ENCODE results near the gene ARHGDIB.
A peak's percentile ranks its signal among the peaks of the same experiment; 100 is the strongest.

The ARHGDIB gene

DNA sequence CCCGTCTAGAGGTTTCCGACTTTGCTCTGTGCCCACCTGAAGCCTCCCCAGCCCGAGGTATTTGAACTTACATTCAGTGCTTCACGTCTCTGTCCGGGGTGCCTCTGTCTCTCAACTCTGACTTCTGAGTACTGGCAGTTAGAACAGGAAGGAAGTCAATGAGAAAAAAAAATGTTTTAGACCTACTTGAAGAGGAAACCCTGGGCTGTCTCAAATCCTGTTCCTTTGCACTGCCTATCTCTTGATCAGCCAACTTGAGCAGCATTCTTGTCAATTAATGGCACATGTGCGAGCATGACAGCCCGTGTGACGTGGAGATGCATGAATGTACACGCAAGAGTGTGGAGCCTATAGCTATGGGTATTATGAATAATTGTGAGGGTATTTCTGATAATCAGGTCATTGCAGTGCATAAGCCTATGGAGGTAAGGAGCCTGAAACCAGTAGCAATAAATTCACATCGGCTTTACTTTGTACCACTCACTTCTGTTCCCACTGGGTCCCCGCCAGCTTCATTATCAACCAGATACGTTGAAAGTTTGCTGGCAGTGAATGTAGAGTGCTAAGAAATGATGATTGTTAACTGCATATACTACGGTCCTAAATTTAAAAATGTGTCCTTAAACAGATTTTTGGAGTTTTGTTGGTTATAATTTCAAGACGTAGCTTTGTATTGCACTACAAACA is at the start of gene ARHGDIB:
Gene ARHGDIB, minus strand, starts transcription at position 136 of the 687 bp plus-strand sequence. CDS start 10,889 bp downstream, outside the sequence.
- Histone ChIP-seq H3K9me3 (ENCODE audit: insufficient read depth, low read depth, low read length) (no peaks in the 10 kb centered on the region), H3K4me1 (ENCODE audit: insufficient read depth, low read length) (no peaks in the 10 kb centered on the region), H3K36me3 (ENCODE audit: insufficient read depth, low read depth, low read length) (no peaks in the 10 kb centered on the region), H3K27me3 (ENCODE audit: insufficient read depth, low read length) (no peaks in the 10 kb centered on the region), H3K27ac (ENCODE audit: low read length) (no peak within 1 kb of the TSS), H3K4me3 (ENCODE audit: low read length) (no peak within 1 kb of the TSS), H3K9ac (ENCODE audit: low read depth, low read length) (no peak within 1 kb of the TSS)

DNA sequence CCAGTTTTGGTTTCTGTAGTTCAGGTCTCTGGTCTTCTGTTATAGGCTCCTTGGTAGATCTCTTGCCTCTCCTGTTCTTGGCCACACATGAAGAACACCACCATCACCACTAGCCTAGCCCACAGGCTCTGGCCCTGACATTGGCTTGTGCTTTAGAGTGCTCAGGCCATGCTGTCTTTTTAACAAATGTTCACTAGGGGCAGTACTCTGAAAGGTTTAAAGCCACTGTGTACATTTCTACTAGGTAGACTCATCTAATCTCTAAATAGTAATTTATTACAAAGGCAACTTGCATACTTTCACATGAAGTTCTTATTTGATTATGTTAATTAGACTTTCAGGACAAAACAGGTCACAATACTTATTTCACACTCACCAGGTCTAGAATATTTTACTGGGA is 49.8 kb upstream of the ARHGDIB start:
- Histone ChIP-seq H3K9me3 (ENCODE audit: insufficient read depth, low read depth, low read length) (no peaks in the 10 kb centered on the region), H3K9ac (ENCODE audit: low read depth, low read length) (no peak overlapping the region), H3K27ac (ENCODE audit: low read length) (no peak overlapping the region), H3K27me3 (ENCODE audit: insufficient read depth, low read length) (no peaks in the 10 kb centered on the region), H3K4me1 (ENCODE audit: insufficient read depth, low read length) (no peaks in the 10 kb centered on the region), H3K4me3 (ENCODE audit: low read length) (no peak overlapping the region), H3K36me3 (ENCODE audit: insufficient read depth, low read depth, low read length) (no peaks in the 10 kb centered on the region)

DNA sequence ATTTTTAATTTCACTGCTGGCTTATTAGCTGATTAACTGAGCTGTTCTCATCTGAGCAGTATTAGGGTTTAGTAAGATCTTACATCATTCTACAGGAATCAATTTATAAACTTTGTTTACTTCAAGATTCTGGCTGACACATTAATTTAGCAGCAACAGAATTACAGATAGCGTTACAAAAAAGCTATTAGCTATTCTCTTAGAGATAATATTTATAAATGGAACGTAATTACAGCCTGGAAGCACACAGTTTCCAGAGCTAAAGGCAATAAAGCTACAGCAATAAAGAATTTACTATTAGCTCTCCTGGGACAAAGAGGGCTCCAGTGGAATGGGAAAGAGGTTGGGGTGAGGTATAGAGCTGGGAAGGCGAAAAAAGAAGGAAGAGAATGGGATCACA is 46.1 kb upstream of the ARHGDIB start:
- Histone ChIP-seq H3K9me3 (ENCODE audit: insufficient read depth, low read depth, low read length) (no peaks in the 10 kb centered on the region), H3K9ac (ENCODE audit: low read depth, low read length) (no peak overlapping the region), H3K36me3 (ENCODE audit: insufficient read depth, low read depth, low read length) (no peaks in the 10 kb centered on the region), H3K27ac (ENCODE audit: low read length) (no peak overlapping the region), H3K4me1 (ENCODE audit: insufficient read depth, low read length) (no peaks in the 10 kb centered on the region), H3K4me3 (ENCODE audit: low read length) (no peak overlapping the region), H3K27me3 (ENCODE audit: insufficient read depth, low read length) (no peaks in the 10 kb centered on the region)

DNA sequence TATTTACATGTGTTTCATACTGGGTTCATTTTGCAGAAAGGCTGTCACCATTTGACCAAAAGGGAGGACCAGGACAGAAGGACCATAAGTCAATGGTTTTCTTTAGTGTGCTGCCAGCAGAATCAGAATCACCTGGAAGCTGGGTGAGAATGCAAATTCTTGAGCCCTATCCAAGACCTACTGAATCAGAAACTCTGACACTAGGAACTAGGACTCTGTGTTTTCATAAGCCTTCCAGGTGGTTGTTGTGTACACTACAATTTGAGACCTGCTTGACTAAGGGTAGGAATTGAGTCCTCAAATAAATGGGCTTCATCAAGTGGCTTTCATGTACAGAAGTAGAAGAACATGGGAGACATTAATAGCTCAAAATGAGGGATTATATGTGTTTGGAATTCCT is 43.7 kb upstream of the ARHGDIB start:
- H3K4me1 ChIP-seq (ENCODE audit: insufficient read depth, low read length) = 0 out of 2 replicates have a peak, but pooled peaks cover 5% of the 10 kb centered on the region
- H3K9me3 ChIP-seq (ENCODE audit: insufficient read depth, low read depth, low read length) = no peaks in the 10 kb centered on the region
- no peaks in the 10 kb centered on the region for H3K36me3 ChIP-seq (ENCODE audit: insufficient read depth, low read depth, low read length)
- no peak overlapping the region for H3K4me3 ChIP-seq (ENCODE audit: low read length)
- no peak overlapping the region for H3K9ac ChIP-seq (ENCODE audit: low read depth, low read length)
- H3K27ac ChIP-seq (ENCODE audit: low read length) = no peak overlapping the region
- H3K27me3 ChIP-seq (ENCODE audit: insufficient read depth, low read length) = no peaks in the 10 kb centered on the region

DNA sequence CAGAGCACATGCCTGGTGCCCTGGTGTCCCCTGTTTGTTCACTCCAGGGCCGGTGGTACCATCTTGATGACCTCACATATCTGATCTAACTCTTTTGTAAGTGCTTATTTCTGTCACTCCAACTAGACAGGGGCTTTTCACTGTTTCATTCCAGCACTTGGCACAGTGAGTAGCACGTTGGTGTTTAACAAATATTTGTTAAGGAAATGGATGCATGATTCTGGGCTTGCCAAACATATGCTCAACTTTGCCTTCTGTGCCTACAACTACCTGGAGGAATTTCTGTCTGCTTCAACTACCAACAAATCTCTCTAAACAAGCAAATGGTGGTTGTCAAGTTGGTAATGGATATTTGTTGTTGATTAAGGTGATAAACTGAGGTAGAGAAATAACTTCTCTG is 43.0 kb upstream of the ARHGDIB start:
- Histone ChIP-seq H3K27ac (ENCODE audit: low read length) (no peak overlapping the region), H3K9me3 (ENCODE audit: insufficient read depth, low read depth, low read length) (no peaks in the 10 kb centered on the region), H3K4me1 (ENCODE audit: insufficient read depth, low read length) (0 out of 2 replicates have a peak, but pooled peaks cover 5% of the 10 kb centered on the region), H3K36me3 (ENCODE audit: insufficient read depth, low read depth, low read length) (no peaks in the 10 kb centered on the region), H3K9ac (ENCODE audit: low read depth, low read length) (no peak overlapping the region), H3K4me3 (ENCODE audit: low read length) (no peak overlapping the region), H3K27me3 (ENCODE audit: insufficient read depth, low read length) (no peaks in the 10 kb centered on the region)

DNA sequence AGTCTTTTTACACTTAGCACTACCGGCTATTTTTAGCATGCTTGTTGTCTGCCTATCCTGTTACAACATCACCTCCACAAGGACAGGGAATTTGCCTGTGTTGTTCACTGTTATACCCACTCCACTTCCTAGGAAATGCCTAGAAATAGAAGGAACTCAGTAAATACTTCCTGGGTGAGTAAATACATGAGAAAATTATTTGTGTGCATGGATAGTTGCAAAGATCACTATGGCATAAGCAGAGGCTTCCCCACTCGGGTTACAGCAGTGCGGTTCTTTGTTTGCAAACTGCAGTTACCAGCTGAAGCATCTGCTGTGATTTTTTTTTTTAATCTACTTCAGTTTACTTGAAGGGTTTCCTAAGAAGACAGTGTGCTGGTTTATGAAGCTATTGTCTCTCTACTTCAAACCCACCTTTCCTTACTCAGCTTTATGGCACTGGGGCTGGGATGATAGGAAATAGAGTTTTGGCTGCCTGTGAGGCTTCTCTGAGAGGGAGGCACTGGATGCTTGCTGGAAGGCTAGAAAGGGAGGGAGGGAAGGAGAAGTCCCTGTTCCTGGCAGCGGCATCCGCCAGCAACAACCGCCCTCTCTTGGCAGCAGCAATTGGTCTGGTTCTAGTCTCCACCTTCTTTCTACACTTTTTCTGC is 40.5 kb upstream of the ARHGDIB start:
- Histone ChIP-seq H3K9ac (ENCODE audit: low read depth, low read length) (peak overlapping the region; percentile 46; the same call in 1 of the 2 replicates), H3K9me3 (ENCODE audit: insufficient read depth, low read depth, low read length) (no peaks in the 10 kb centered on the region), H3K36me3 (ENCODE audit: insufficient read depth, low read depth, low read length) (no peaks in the 10 kb centered on the region), H3K27ac (ENCODE audit: low read length) (no peak overlapping the region), H3K27me3 (ENCODE audit: insufficient read depth, low read length) (no peaks in the 10 kb centered on the region), H3K4me1 (ENCODE audit: insufficient read depth, low read length) (0 out of 2 replicates have a peak, but pooled peaks cover 5% of the 10 kb centered on the region), H3K4me3 (ENCODE audit: low read length) (no peak overlapping the region)

DNA sequence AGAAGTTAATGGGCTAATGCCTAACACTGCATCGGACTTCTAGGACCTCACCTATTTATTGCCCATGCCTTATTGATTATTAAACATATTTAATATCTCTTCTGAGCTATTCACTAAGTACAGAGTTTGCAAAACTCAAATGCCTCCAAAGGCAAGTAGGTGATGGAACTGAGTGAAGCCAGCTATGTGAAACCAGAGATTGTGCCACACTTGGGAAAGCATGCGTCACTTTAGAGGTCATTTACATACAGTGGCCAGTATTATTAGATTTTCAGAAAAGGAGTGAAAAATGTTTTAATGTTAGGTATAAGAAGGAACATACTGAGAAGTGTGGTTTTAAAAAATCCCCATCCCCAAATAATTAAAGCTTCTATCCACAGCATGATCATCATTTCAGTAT is 39.2 kb upstream of the ARHGDIB start:
- Histone ChIP-seq H3K27me3 (ENCODE audit: insufficient read depth, low read length) (no peaks in the 10 kb centered on the region), H3K9ac (ENCODE audit: low read depth, low read length) (no peak overlapping the region), H3K4me3 (ENCODE audit: low read length) (no peak overlapping the region), H3K27ac (ENCODE audit: low read length) (no peak overlapping the region), H3K36me3 (ENCODE audit: insufficient read depth, low read depth, low read length) (no peaks in the 10 kb centered on the region), H3K4me1 (ENCODE audit: insufficient read depth, low read length) (0 out of 2 replicates have a peak, but pooled peaks cover 5% of the 10 kb centered on the region), H3K9me3 (ENCODE audit: insufficient read depth, low read depth, low read length) (no peaks in the 10 kb centered on the region)

DNA sequence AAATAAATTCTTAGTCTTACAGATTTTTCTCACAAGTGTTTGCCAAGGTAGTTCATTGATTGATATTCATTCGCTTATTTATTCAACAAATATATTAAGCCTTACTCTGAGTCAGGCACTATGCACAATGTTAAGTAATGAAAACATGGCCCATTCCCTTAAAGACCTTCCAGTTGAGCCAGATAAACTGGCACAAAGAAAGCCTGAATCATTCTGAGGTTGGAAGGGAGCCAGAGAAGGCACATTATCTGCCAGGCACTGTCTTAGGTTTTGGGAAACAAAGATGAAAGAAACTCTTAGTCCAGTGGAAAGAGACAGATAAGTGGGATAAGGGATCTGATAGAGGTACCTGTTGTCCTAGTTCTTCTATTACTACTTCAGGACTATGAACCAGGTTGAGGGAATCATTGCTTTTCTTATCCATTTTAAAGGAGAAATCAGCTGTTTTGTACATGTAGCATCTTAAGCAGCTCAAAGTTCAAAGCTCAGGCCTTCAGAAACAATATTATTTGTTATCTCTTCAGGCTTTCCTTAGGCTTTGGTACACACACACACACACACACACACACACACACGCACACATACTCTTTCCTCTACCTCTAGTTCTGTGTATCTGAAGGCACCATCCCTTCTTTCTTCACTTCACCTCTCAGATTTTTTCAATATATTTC is 38.4 kb upstream of the ARHGDIB start:
- H3K9me3 ChIP-seq (ENCODE audit: insufficient read depth, low read depth, low read length) = no peaks in the 10 kb centered on the region
- H3K27me3 ChIP-seq (ENCODE audit: insufficient read depth, low read length) = no peaks in the 10 kb centered on the region
- H3K9ac ChIP-seq (ENCODE audit: low read depth, low read length) = no peak overlapping the region
- no peak overlapping the region for H3K4me3 ChIP-seq (ENCODE audit: low read length)
- no peak overlapping the region for H3K27ac ChIP-seq (ENCODE audit: low read length)
- no peaks in the 10 kb centered on the region for H3K36me3 ChIP-seq (ENCODE audit: insufficient read depth, low read depth, low read length)
- 0 out of 2 replicates have a peak, but pooled peaks cover 5% of the 10 kb centered on the region for H3K4me1 ChIP-seq (ENCODE audit: insufficient read depth, low read length)

DNA sequence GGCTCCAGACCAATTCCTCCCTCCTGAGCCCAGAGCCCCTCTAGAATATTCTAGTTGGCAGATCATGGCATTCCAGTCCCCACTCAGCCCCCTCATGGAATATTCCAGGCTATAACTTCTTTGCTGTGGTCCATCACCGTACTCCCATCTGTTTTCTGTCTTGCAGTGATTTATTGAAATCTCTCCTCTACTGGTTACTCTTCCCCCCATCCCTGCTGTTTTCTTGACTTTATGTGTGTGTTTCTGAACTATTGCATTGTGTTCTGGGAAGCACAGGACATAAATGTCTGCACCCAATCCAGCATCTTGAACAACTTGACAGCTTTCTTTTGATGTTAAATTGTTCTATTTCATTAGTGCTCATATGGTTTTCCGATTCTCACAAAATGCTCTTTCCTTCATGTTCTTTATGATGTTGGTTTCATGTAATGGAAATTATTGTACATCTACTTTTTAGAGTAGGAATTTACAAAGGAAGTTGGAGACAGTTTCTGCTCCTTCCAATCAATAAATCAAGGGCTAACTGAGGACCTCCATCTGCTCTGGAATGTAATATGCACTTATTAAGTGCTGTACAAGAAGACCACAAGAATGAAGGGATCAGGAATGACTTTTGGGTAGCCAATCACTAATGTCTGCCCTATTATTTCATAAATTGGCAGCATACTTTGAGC is 37.8 kb upstream of the ARHGDIB start:
- Histone ChIP-seq H3K9ac (ENCODE audit: low read depth, low read length) (no peak overlapping the region), H3K9me3 (ENCODE audit: insufficient read depth, low read depth, low read length) (no peaks in the 10 kb centered on the region), H3K36me3 (ENCODE audit: insufficient read depth, low read depth, low read length) (no peaks in the 10 kb centered on the region), H3K27me3 (ENCODE audit: insufficient read depth, low read length) (no peaks in the 10 kb centered on the region), H3K4me1 (ENCODE audit: insufficient read depth, low read length) (0 out of 2 replicates have a peak, but pooled peaks cover 5% of the 10 kb centered on the region), H3K4me3 (ENCODE audit: low read length) (no peak overlapping the region), H3K27ac (ENCODE audit: low read length) (no peak overlapping the region)

DNA sequence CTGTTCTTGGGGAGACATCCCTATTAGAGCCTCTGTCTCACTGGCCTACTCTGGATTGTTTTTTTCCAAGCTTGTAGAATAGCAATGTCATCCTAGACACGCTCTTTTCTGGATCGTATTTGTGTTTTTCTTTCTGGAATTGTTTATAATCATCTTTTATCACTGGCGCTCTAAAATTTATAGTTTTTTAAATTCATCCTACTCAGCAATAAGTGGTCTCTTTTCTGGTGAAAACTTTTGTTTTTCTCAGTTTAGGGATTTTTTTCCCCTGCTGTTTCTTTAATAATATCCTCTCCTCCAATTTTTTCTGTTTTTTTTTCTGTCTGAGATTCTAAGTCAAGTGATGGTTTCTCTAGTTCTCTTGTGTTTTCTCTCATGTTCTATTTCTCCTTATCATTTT is 36.6 kb upstream of the ARHGDIB start:
- no peaks in the 10 kb centered on the region for H3K27me3 ChIP-seq (ENCODE audit: insufficient read depth, low read length)
- H3K9ac ChIP-seq (ENCODE audit: low read depth, low read length) = no peak overlapping the region
- H3K4me3 ChIP-seq (ENCODE audit: low read length) = no peak overlapping the region
- no peak overlapping the region for H3K27ac ChIP-seq (ENCODE audit: low read length)
- no peaks in the 10 kb centered on the region for H3K9me3 ChIP-seq (ENCODE audit: insufficient read depth, low read depth, low read length)
- no peaks in the 10 kb centered on the region for H3K36me3 ChIP-seq (ENCODE audit: insufficient read depth, low read depth, low read length)
- H3K4me1 ChIP-seq (ENCODE audit: insufficient read depth, low read length) = 0 out of 2 replicates have a peak, but pooled peaks cover 5% of the 10 kb centered on the region

DNA sequence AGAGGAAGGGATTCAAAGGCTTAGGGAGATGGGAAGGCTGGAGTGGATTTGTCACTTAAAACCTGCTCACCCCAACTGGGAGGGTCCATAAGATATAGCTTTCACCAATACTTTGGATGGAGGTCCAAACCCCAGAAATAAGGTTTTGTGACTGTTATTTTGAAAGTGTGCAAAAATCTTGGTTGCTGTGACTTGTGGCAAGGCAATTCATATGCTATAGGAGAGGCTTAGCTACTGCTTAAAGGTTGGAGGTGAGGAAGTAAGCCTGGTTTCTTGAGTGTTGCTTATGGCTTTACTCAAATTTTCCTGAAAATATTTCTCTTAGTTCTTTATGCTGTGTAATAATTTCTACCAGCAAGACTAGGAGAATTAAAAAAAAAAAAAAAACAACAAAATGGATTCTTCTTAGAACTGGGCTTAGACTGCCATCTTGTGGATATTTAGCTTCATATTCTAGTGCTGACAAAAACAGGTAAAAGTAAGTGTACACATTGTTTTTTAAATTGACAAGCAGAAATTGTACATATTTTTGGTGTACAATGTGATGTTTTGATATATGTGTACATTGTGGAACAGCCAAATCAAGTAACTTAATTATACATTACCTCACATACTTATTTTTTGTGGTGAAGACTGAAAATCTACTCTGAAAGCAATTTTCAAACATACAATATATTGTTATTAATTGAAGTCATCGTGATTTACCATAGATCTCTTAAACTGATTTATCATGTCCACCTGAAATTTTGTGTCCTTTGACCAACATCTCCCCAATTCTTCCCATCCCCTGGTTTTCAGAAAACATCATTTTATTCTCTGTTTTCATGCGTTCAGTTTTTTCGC is 34.4 kb upstream of the ARHGDIB start:
- H3K4me1 ChIP-seq (ENCODE audit: insufficient read depth, low read length) = no peaks in the 10 kb centered on the region
- H3K4me3 ChIP-seq (ENCODE audit: low read length) = no peak overlapping the region
- H3K27ac ChIP-seq (ENCODE audit: low read length) = no peak overlapping the region
- H3K9me3 ChIP-seq (ENCODE audit: insufficient read depth, low read depth, low read length) = no peaks in the 10 kb centered on the region
- H3K9ac ChIP-seq (ENCODE audit: low read depth, low read length) = no peak overlapping the region
- no peaks in the 10 kb centered on the region for H3K27me3 ChIP-seq (ENCODE audit: insufficient read depth, low read length)
- no peaks in the 10 kb centered on the region for H3K36me3 ChIP-seq (ENCODE audit: insufficient read depth, low read depth, low read length)
